PFSK-1 (cell line): ENCODE results near the gene MIOX.

ENCODE experiments used
- POLR2AphosphoS5 ChIP-seq: IDR thresholded peaks from 2 replicates; pipeline ENCODE4 v1.6.1; 2012; ENCODE audit warnings: low read depth, mild to moderate bottlenecking, control low read depth, low read length, moderate library complexity
- SIN3A ChIP-seq: IDR thresholded peaks from 2 replicates; pipeline ENCODE4 v1.6.1; 2012; ENCODE audit warnings: mild to moderate bottlenecking, low read length, moderate library complexity, borderline replicate concordance; ENCODE audit not compliant: insufficient read depth
- TAF1 ChIP-seq: IDR thresholded peaks from 2 replicates; pipeline ENCODE4 v1.6.1; 2012; ENCODE audit warnings: low read length, control low read depth, borderline replicate concordance; ENCODE audit not compliant: insufficient read depth
- TF ChIP-seq, protein P1 (sequence below), 2 experiments: IDR thresholded peaks; 2 replicates each; pipeline versions ENCODE4 v1.6.1 to v1.8.0; 2011 to 2012; ENCODE audit warnings: low read depth in 2 of 2, low read length in 2 of 2, control low read depth in 1 of 2, inconsistent platforms in 1 of 2, mild to moderate bottlenecking in 1 of 2, moderate library complexity in 1 of 2; ENCODE audit not compliant: insufficient read depth in 1 of 2

- TF ChIP-seq SIN3A, result no peak
- TF ChIP-seq, protein P1, sequence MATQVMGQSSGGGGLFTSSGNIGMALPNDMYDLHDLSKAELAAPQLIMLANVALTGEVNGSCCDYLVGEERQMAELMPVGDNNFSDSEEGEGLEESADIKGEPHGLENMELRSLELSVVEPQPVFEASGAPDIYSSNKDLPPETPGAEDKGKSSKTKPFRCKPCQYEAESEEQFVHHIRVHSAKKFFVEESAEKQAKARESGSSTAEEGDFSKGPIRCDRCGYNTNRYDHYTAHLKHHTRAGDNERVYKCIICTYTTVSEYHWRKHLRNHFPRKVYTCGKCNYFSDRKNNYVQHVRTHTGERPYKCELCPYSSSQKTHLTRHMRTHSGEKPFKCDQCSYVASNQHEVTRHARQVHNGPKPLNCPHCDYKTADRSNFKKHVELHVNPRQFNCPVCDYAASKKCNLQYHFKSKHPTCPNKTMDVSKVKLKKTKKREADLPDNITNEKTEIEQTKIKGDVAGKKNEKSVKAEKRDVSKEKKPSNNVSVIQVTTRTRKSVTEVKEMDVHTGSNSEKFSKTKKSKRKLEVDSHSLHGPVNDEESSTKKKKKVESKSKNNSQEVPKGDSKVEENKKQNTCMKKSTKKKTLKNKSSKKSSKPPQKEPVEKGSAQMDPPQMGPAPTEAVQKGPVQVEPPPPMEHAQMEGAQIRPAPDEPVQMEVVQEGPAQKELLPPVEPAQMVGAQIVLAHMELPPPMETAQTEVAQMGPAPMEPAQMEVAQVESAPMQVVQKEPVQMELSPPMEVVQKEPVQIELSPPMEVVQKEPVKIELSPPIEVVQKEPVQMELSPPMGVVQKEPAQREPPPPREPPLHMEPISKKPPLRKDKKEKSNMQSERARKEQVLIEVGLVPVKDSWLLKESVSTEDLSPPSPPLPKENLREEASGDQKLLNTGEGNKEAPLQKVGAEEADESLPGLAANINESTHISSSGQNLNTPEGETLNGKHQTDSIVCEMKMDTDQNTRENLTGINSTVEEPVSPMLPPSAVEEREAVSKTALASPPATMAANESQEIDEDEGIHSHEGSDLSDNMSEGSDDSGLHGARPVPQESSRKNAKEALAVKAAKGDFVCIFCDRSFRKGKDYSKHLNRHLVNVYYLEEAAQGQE (IDR thresholded peaks at IDR 0.05; ENCODE audit: insufficient read depth in 1 of 2, low read depth in 2 of 2, low read length in 2 of 2), result no peak
- no peak for TF ChIP-seq TAF1
- no peak for TF ChIP-seq POLR2AphosphoS5
Measured at GRCh38 chr22:50456466-50457234, 30.0 kb upstream of the MIOX start.
